Lower lobe of right lung (tissue), 2 donors: ENCODE results near the gene SPTAN1. TPM values are rescaled to one million over a fixed set of nuclear protein-coding genes. Genes with fewer than 3 reads are reported as not detected.

Experiments
- ATAC-seq, 2 donors: fragments of 200-7000 bp; cut with Tn5 transposase; one replicate each; pipeline ENCODE4 v1.9.1; 2020 to 2022; ENCODE audit warnings: mild to moderate bottlenecking in 2 of 2, moderate library complexity in 2 of 2
- DNase-seq: peaks from one replicate; pipeline ENCODE4 v3.0.0-alpha.2; 2020
- H3K27ac ChIP-seq: fragments of 200-600 bp; one replicate; pipeline ENCODE4 v1.8.0; 2022
- H3K27me3 ChIP-seq: fragments of 200-600 bp; one replicate; pipeline ENCODE4 v1.8.0; 2022; ENCODE audit warnings: low read depth
- H3K36me3 ChIP-seq: fragments of 200-600 bp; one replicate; pipeline ENCODE4 v1.8.0; 2022; ENCODE audit warnings: mild to moderate bottlenecking
- H3K4me1 ChIP-seq: fragments of 200-600 bp; one replicate; pipeline ENCODE4 v1.8.0; 2022
- H3K4me3 ChIP-seq: fragments of 200-600 bp; one replicate; pipeline ENCODE4 v1.8.0; 2022; ENCODE audit warnings: mild to moderate bottlenecking
- H3K9me3 ChIP-seq: fragments of 200-600 bp; one replicate; pipeline ENCODE4 v1.8.0; 2022
- intact Hi-C: fragments of 100-400 bp; cut with DNase I; formaldehyde crosslinking; loops from one replicate; pipeline ENCODE4 v1.11.0; 2022
- total RNA-seq: library from RNA; stranded (reverse); fragmentation: NEBNext Ultra II Directional; extraction: Animal tissue kit (Norgen Biotek cat#: 25700); gene quantifications from one replicate; pipeline ENCODE4 v1.2.1, GENCODE V29; 2021
- TF ChIP-seq, protein P1 (sequence below): fragments of 200-600 bp; IDR thresholded peaks from one replicate; pipeline ENCODE4 v1.8.0; 2022; ENCODE audit warnings: antibody characterized with exemption, mild to moderate bottlenecking
- donor health status: DM: no; HTN: yes; CAD: no; lungs with severe emphysema.

Gene SPTAN1
- total RNA-seq, 1 donor from 2014 or later = 305 TPM

DNA sequence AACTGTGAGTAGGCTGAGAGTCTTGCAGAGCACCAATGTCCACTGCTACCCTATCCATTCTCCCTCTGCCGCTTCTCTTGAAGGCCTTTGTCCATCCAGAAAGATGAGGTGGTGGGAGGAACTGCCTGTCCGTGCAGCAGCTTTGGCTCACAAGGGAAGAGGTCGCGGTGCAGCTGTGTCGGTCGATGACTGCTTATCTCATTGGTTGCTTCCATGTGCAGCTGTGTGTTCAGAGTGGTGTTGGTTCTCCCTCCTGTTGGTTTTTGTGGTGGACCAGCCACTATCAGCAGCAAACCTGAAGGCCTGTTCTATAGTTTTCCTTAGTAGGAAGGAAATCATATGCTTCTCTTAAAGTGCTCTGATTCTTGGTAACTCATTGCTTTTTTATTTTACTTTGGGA, 40.7 kb downstream of the SPTAN1 start:
- Histone ChIP-seq H3K4me1 (no peaks in the 10 kb centered on the region), H3K4me3 (no peak overlapping the region), H3K27me3 (no peaks in the 10 kb centered on the region), H3K9me3 (no peaks in the 10 kb centered on the region), H3K27ac (no peak overlapping the region), H3K36me3 (peaks cover 100% of the 10 kb centered on the region)
- ATAC-seq (no peak), DNase-seq (no peak)
- TF ChIP-seq, protein P1, sequence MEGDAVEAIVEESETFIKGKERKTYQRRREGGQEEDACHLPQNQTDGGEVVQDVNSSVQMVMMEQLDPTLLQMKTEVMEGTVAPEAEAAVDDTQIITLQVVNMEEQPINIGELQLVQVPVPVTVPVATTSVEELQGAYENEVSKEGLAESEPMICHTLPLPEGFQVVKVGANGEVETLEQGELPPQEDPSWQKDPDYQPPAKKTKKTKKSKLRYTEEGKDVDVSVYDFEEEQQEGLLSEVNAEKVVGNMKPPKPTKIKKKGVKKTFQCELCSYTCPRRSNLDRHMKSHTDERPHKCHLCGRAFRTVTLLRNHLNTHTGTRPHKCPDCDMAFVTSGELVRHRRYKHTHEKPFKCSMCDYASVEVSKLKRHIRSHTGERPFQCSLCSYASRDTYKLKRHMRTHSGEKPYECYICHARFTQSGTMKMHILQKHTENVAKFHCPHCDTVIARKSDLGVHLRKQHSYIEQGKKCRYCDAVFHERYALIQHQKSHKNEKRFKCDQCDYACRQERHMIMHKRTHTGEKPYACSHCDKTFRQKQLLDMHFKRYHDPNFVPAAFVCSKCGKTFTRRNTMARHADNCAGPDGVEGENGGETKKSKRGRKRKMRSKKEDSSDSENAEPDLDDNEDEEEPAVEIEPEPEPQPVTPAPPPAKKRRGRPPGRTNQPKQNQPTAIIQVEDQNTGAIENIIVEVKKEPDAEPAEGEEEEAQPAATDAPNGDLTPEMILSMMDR = no peak
- intact Hi-C loops = no loop called here

DNA sequence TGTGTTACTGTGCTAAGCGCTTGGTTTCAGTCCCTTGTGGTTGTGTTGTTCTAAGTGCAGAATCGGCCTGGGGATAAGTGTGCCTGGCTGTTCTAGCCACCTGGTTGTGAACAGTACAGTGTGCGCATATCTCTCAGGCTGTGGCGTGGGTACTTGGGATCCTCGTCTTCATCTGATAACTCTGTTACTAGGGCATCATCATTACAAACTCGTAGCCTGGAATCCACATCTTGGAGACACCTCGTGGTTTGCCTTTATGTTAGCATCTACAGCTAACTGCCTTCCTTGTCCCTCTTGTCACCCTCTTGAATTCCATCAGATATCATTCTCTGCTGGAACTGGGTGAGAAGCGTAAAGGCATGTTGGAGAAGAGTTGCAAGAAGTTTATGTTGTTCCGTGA, 41.5 kb downstream of the SPTAN1 start:
- Histone ChIP-seq H3K9me3 (no peaks in the 10 kb centered on the region), H3K27me3 (no peaks in the 10 kb centered on the region), H3K36me3 (peaks cover 100% of the 10 kb centered on the region), H3K4me3 (no peak overlapping the region), H3K4me1 (no peaks in the 10 kb centered on the region), H3K27ac (no peak overlapping the region)
- intact Hi-C loops = no loop called here
- ATAC-seq (no peak), DNase-seq (no peak)
- TF ChIP-seq, protein P1 = no peak

DNA sequence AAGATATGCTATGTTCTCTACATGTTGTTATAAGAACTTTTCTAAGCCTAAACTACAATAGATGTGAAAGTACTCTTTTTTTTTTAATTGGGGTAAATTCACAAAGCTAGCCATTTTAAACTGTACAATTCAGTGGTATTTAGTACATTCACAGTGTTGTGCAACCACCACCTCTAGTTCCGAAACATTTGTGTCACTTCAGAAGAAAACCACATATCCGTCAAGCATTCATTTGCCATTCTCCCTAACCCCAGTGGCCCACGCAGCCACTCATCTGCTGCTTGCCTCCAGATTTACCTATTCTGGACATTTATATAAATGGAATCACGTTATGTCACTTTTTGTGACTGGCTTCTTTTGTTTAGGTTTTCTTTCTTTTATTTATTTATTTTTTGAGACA, 43.1 kb downstream of the SPTAN1 start:
- TF ChIP-seq, protein P1 = no peak
- ATAC-seq = no peak

DNA sequence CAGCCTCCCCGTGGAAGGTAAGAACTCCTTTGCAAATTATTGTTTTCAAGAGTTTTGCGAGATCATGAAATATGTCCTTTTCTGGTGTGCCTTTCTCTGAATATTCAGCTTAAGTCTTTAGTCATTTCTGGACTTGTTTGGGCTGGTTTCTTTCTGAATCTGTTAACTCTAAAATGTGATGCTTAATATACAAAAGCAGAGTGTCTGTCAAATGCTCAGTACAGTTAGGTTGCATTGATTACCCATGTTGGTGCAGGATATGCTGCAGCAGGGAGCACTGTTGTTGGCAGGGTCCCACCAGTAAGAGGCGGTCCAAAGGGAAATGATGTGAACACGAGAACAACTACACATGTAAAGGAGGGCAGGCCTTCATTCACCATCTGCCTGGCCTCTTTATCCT, 47.7 kb downstream of the SPTAN1 start:
- Histone ChIP-seq H3K36me3 (peaks cover 100% of the 10 kb centered on the region), H3K9me3 (no peaks in the 10 kb centered on the region), H3K4me1 (no peaks in the 10 kb centered on the region), H3K4me3 (no peak overlapping the region), H3K27me3 (no peaks in the 10 kb centered on the region), H3K27ac (no peak overlapping the region)
- intact Hi-C loops = no loop called here
- DNase-seq = no peak
- ATAC-seq = no peak
- TF ChIP-seq, protein P1 = no peak

More for the DNA sequence above, 43.1 kb downstream of the SPTAN1 start:
- DNase-seq = no peak
- intact Hi-C loops = no loop called here
- Histone ChIP-seq H3K27ac (no peak overlapping the region), H3K4me3 (no peak overlapping the region), H3K27me3 (no peaks in the 10 kb centered on the region), H3K36me3 (peaks cover 100% of the 10 kb centered on the region), H3K9me3 (no peaks in the 10 kb centered on the region), H3K4me1 (no peaks in the 10 kb centered on the region)

DNA sequence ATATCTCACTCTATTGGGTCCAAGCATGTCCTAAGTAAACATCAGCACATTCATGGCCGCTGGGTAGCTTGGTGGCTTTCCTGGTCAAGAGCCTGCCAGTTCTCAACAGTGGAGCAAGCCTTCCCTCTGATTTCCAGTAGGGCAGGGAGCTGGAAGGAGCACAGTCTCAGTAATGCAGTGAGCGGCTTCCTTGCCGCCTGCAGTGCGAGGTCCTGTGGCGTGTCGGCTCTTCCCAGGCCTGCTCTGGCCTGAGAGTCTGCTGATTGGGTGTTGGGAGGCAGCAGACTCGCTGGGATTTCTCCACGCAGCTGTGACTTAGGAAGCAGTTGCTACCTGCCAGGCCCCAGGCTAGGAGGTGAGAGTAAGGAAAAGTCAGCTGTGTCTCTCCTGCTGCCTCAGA, 51.3 kb downstream of the SPTAN1 start:
- H3K9me3 ChIP-seq = no peaks in the 10 kb centered on the region
- TF ChIP-seq, protein P1 = no peak
- intact Hi-C loops = no loop called here
- H3K4me1 ChIP-seq = no peaks in the 10 kb centered on the region
- peaks cover 100% of the 10 kb centered on the region for H3K36me3 ChIP-seq
- H3K4me3 ChIP-seq = no peak overlapping the region
- H3K27ac ChIP-seq = no peak overlapping the region
- ATAC-seq = no peak
- H3K27me3 ChIP-seq = no peaks in the 10 kb centered on the region
- no peak for DNase-seq
